ENCODE data around the gene ATP6V0D1.
A peak's percentile ranks its signal among the peaks of the same experiment; 100 is the strongest.

- no peak for TF ChIP-seq CTCF (IDR thresholded peaks at IDR 0.05)
- TF ChIP-seq POLR2A (IDR thresholded peaks at IDR 0.05), result no peak
- peak in 2 of 4 donors; percentile 56 to 57 for TF ChIP-seq EP300 (IDR thresholded peaks at IDR 0.05)
Observed at GRCh38 chr16:67504031-67505021, 23.4 kb upstream of the ATP6V0D1 start.

Data from upper lobe of left lung (tissue), 4 donors.